H1 (cell line): ENCODE measurements around the gene SEMA6A. TPM values are rescaled to one million over a fixed set of nuclear protein-coding genes. Genes with fewer than 3 reads are reported as not detected.

Source experiments
- CTCF ChIA-PET: fragments of 300-600 bp; sonication (Branson Sonifier 250); formaldehyde crosslinking; loops from one replicate; lab custom pipeline; 2021; ENCODE audit not compliant: partially characterized antibody; lab: Charles Lee
- POLR2A ChIA-PET: fragments of 300-600 bp; sonication (Branson Sonifier 250); formaldehyde crosslinking; loops from one replicate; lab custom pipeline; 2021; ENCODE audit warnings: inconsistent platforms; ENCODE audit not compliant: partially characterized antibody; lab: Charles Lee
- DNase-seq, 2 experiments: peaks; one replicate each; pipeline versions ENCODE4 v3.0.0 to v3.0.0-alpha.2; 2010 to 2022; ENCODE audit warnings: low spot score in 2 of 2, low read depth in 1 of 2, mixed read lengths in 1 of 2
- FAIRE-seq: peaks from 2 replicates; lab custom pipeline; 2011; peaks lifted over from hg19 to GRCh38; lab: Jason Lieb, UNC
- H2AFZ ChIP-seq: 2 replicates; pipeline ENCODE4 v1.8.1; 2012; ENCODE audit warnings: low read length, inconsistent platforms
- H2AK5ac ChIP-seq: 2 replicates; pipeline ENCODE4 v1.6.1; 2013; ENCODE audit warnings: low read depth, low read length
- H2BK120ac ChIP-seq: replicated peaks from 2 replicates; pipeline ENCODE3; 2013; ENCODE audit warnings: low read depth, low read length, inconsistent platforms
- H2BK12ac ChIP-seq: 2 replicates; pipeline ENCODE4 v1.6.1; 2013; ENCODE audit warnings: low read depth, low read length
- H2BK15ac ChIP-seq: 2 replicates; pipeline ENCODE4 v1.6.1; 2013; ENCODE audit warnings: low read length
- H2BK20ac ChIP-seq: 2 replicates; pipeline ENCODE4 v1.6.1; 2013; ENCODE audit warnings: low read length
- H2BK5ac ChIP-seq: 2 replicates; pipeline ENCODE4 v1.6.1; 2013; ENCODE audit warnings: low read depth, low read length
- H3K14ac ChIP-seq: 2 replicates; pipeline ENCODE4 v1.6.1; 2013; ENCODE audit warnings: inconsistent platforms; ENCODE audit not compliant: insufficient read length
- H3K18ac ChIP-seq: 2 replicates; pipeline ENCODE4 v1.6.1; 2013; ENCODE audit warnings: low read length; ENCODE audit errors: extremely low read depth
- H3K23ac ChIP-seq: 2 replicates; pipeline ENCODE4 v1.6.1; 2013; ENCODE audit warnings: inconsistent platforms; ENCODE audit not compliant: insufficient read length
- H3K23me2 ChIP-seq: 2 replicates; pipeline ENCODE4 v1.6.1; 2013; ENCODE audit warnings: low read depth, low read length
- H3K27ac ChIP-seq: 2 replicates; pipeline ENCODE4 v1.6.1; 2011; ENCODE audit warnings: low read depth, low read length, inconsistent platforms
- H3K27me3 ChIP-seq, 4 experiments: replicated peaks in 1 of 4; 1 replicate in 1 of 4; 2 replicates in 3 of 4; pipeline versions ENCODE4 v1.6.1 to v1.8.1; 2011 to 2013; ENCODE audit warnings: low read length in 3 of 4, mild to moderate bottlenecking in 3 of 4, inconsistent platforms in 2 of 4, mixed read lengths in 2 of 4, moderate library complexity in 1 of 4; ENCODE audit not compliant: control insufficient read depth in 3 of 4, insufficient read depth in 3 of 4; ENCODE audit errors: extremely low read depth in 1 of 4
- H3K36me3 ChIP-seq, 4 experiments: 2 replicates each; pipeline versions ENCODE4 v1.6.1 to v1.8.1; 2011 to 2013; ENCODE audit warnings: mild to moderate bottlenecking in 4 of 4, low read length in 3 of 4, moderate library complexity in 2 of 4, control low read depth in 1 of 4, inconsistent platforms in 1 of 4; ENCODE audit not compliant: insufficient read depth in 4 of 4, control insufficient read depth in 2 of 4
- H3K4ac ChIP-seq: replicated peaks from 2 replicates; pipeline ENCODE3; 2013; ENCODE audit warnings: low read length, low read depth, mixed read lengths, inconsistent platforms; ENCODE audit not compliant: insufficient read length
- H3K4me1 ChIP-seq, 4 experiments: replicated peaks in 1 of 4; 1 replicate in 1 of 4; 2 replicates in 3 of 4; pipeline versions ENCODE4 v1.6.1 to v1.8.1; 2011 to 2013; ENCODE audit warnings: low read length in 3 of 4, inconsistent platforms in 2 of 4, mixed read lengths in 1 of 4; ENCODE audit not compliant: insufficient read depth in 4 of 4, control insufficient read depth in 3 of 4
- H3K4me2 ChIP-seq, 2 experiments: 2 replicates each; pipeline versions ENCODE4 v1.6.1 to v1.8.1; 2011 to 2013; ENCODE audit warnings: low read depth in 2 of 2, low read length in 2 of 2, control low read depth in 1 of 2, inconsistent platforms in 1 of 2, mild to moderate bottlenecking in 1 of 2; ENCODE audit not compliant: insufficient read depth in 1 of 2
- H3K4me3 ChIP-seq, 4 experiments: fragments of 200-600, 300-600 bp in 1 of 4; sonication (generic), shearing (Covaris generic), sonication (Bioruptor Twin) in 1 of 4; 2 replicates each; pipeline versions ENCODE4 v1.5.1 to v1.8.1; 2011 to 2016; ENCODE audit warnings: low read length in 4 of 4, low read depth in 3 of 4, control low read depth in 2 of 4, inconsistent platforms in 2 of 4, mild to moderate bottlenecking in 2 of 4, mixed read lengths in 1 of 4, moderate library complexity in 1 of 4; ENCODE audit not compliant: insufficient read depth in 2 of 4; ENCODE audit errors: extremely low read depth in 1 of 4
- H3K56ac ChIP-seq: replicated peaks from 2 replicates; pipeline ENCODE3; 2013; ENCODE audit warnings: low read depth, mild to moderate bottlenecking, mixed read lengths, low read length, inconsistent platforms; ENCODE audit not compliant: insufficient read length
- H3K79me1 ChIP-seq: 2 replicates; pipeline ENCODE4 v1.6.1; 2013; ENCODE audit warnings: low read depth, low read length, control low read depth
- H3K79me2 ChIP-seq, 2 experiments: 2 replicates each; pipeline versions ENCODE4 v1.6.1 to v1.8.1; 2012 to 2013; ENCODE audit warnings: low read length in 2 of 2, mild to moderate bottlenecking in 2 of 2, inconsistent platforms in 1 of 2; ENCODE audit not compliant: insufficient read depth in 2 of 2, control insufficient read depth in 1 of 2
- H3K9ac ChIP-seq, 4 experiments: replicated peaks in 1 of 4; 1 replicate in 1 of 4; 2 replicates in 3 of 4; pipeline versions ENCODE4 v1.6.1 to v1.8.1; 2011 to 2013; ENCODE audit warnings: low read depth in 3 of 4, low read length in 3 of 4, control low read depth in 2 of 4, mild to moderate bottlenecking in 2 of 4, moderate library complexity in 2 of 4, inconsistent platforms in 1 of 4; ENCODE audit errors: extremely low read depth in 1 of 4
- H3K9me3 ChIP-seq, 2 experiments: 2 replicates each; pipeline versions ENCODE4 v1.6.1 to v1.8.1; 2012 to 2013; ENCODE audit warnings: mild to moderate bottlenecking in 2 of 2, moderate library complexity in 2 of 2, control low read depth in 1 of 2, inconsistent platforms in 1 of 2, low read depth in 1 of 2, low read length in 1 of 2, mixed read lengths in 1 of 2; ENCODE audit not compliant: insufficient read depth in 2 of 2
- H4K20me1 ChIP-seq, 2 experiments: replicated peaks in 1 of 2; 2 replicates each; pipeline versions ENCODE3 to v1.8.1; 2011 to 2013; ENCODE audit warnings: inconsistent platforms in 2 of 2, low read length in 2 of 2, mild to moderate bottlenecking in 1 of 2; ENCODE audit not compliant: insufficient read depth in 2 of 2, control insufficient read depth in 1 of 2
- H4K5ac ChIP-seq: 2 replicates; pipeline ENCODE4 v1.6.1; 2013; ENCODE audit warnings: low read length, low read depth, mixed read lengths, inconsistent platforms; ENCODE audit not compliant: insufficient read length
- H4K8ac ChIP-seq: 2 replicates; pipeline ENCODE4 v1.8.0; 2013; ENCODE audit warnings: mild to moderate bottlenecking, moderate library complexity, low read length, inconsistent platforms; ENCODE audit not compliant: insufficient read depth; ENCODE audit errors: extremely low read depth
- H4K91ac ChIP-seq: replicated peaks from 2 replicates; pipeline ENCODE3; 2013; ENCODE audit warnings: low read length, mixed read lengths, inconsistent platforms; ENCODE audit not compliant: insufficient read length
- CEBPB ChIP-seq: IDR thresholded peaks from 2 replicates; pipeline ENCODE4 v1.6.1; 2012; ENCODE audit warnings: low read depth, low read length
- EP300 ChIP-seq, 2 experiments: IDR thresholded peaks; 1 replicate in 1 of 2; 2 replicates in 1 of 2; pipeline ENCODE4 v1.6.1; 2011 to 2012; ENCODE audit warnings: low read depth in 2 of 2, low read length in 2 of 2, mild to moderate bottlenecking in 2 of 2, borderline replicate concordance in 1 of 2, inconsistent platforms in 1 of 2, moderate library complexity in 1 of 2
- EZH2 ChIP-seq: fragments of 200-600 bp; sonication (generic); IDR thresholded peaks from 2 replicates; pipeline ENCODE4 v1.7.1; 2012; ENCODE audit warnings: low read depth, mild to moderate bottlenecking, moderate library complexity, low read length, inconsistent platforms; ENCODE audit not compliant: severe bottlenecking
- FOSL1 ChIP-seq: IDR thresholded peaks from 2 replicates; pipeline ENCODE4 v1.6.1; 2011; ENCODE audit warnings: mild to moderate bottlenecking, low read depth, low read length, moderate library complexity; ENCODE audit not compliant: insufficient read depth
- KDM4A ChIP-seq: IDR thresholded peaks from one replicate; pipeline ENCODE4 v1.7.1; 2012; ENCODE audit warnings: low read depth, mild to moderate bottlenecking, moderate library complexity, low read length, inconsistent platforms; ENCODE audit not compliant: severe bottlenecking
- MAX ChIP-seq: IDR thresholded peaks from 2 replicates; pipeline ENCODE4 v1.6.1; 2012; ENCODE audit warnings: inconsistent platforms
- POLR2A ChIP-seq, 2 experiments: IDR thresholded peaks; 1 replicate in 1 of 2; 2 replicates in 1 of 2; pipeline ENCODE4 v1.6.1; 2011; ENCODE audit warnings: low read depth in 2 of 2, low read length in 2 of 2, mild to moderate bottlenecking in 2 of 2; ENCODE audit errors: control extremely low read depth in 1 of 2
- SP2 ChIP-seq: IDR thresholded peaks from 2 replicates; pipeline ENCODE4 v1.6.1; 2012; ENCODE audit warnings: mild to moderate bottlenecking, low read length, inconsistent platforms
- SRF ChIP-seq: IDR thresholded peaks from 2 replicates; pipeline ENCODE4 v1.6.1; 2011; ENCODE audit warnings: mild to moderate bottlenecking, low read depth, low read length, moderate library complexity
- TBP ChIP-seq: IDR thresholded peaks from 2 replicates; pipeline ENCODE4 v1.6.1; 2011; ENCODE audit warnings: low read depth, low read length, improper control_type of control experiment
- USF2 ChIP-seq: IDR thresholded peaks from 2 replicates; pipeline ENCODE4 v1.6.1; 2011; ENCODE audit warnings: low read length, improper control_type of control experiment
- YY1 ChIP-seq: IDR thresholded peaks from 2 replicates; pipeline ENCODE4 v1.6.1; 2011; ENCODE audit warnings: low read depth, mild to moderate bottlenecking, low read length
- WGBS, 2 experiments: shearing (Covaris generic) in 1 of 2; methylation state at CpG; one replicate each; pipeline versions ENCODE4 v1.1.6 to v1.1.7; 2013 to 2015; ENCODE audit warnings: low lambda C conversion rate in 2 of 2, mixed read lengths in 2 of 2, inconsistent platforms in 1 of 2, low coverage in 1 of 2, missing lambda C conversion rate in 1 of 2; ENCODE audit not compliant: insufficient replicate concordance in 2 of 2, insufficient coverage in 1 of 2, insufficient read length in 1 of 2; ENCODE audit errors: extremely low coverage in 1 of 2, missing lambda C conversion rate in 1 of 2; 5-methylcytosine and 5-hydroxymethylcytosine counted together
- polyA plus RNA-seq, 7 experiments: library from polyadenylated mRNA; depleted of rRNA in 3 of 7; stranded (reverse) in 5 of 7; unstranded in 2 of 7; fragments of >200 nt in 5 of 7; fragments of 200-250 nt in 2 of 7; gene quantifications; 1 replicate in 5 of 7; 2 replicates in 1 of 7; 4 replicates in 1 of 7; pipeline versions ENCODE4 v1.2.1 to v1.2.3, GENCODE V29; 2011 to 2013; ENCODE audit warnings: missing spikeins in 2 of 7, mixed read lengths in 2 of 7
- total RNA-seq: library from RNA; stranded (reverse); fragmentation: NEBNext Ultra II Directional; extraction: Animal tissue kit (Norgen Biotek cat#: 25700); gene quantifications from 2 replicates; pipeline ENCODE4 v1.2.1, GENCODE V29; 2021
- TF ChIP-seq, protein P1 (sequence below): IDR thresholded peaks from 2 replicates; pipeline ENCODE4 v1.6.1; 2011; ENCODE audit warnings: low read depth, mild to moderate bottlenecking, low read length; ENCODE audit not compliant: insufficient read depth

SEMA6A gene
- total and polyA plus RNA-seq, 2 of the 8 experiments (the other 6 are each of a cell fraction or from before 2014, with no cell fraction given), result 78.3 to 277 TPM

- Histone ChIP-seq H4K5ac (no peak overlapping the region), H3K56ac (no peak overlapping the region), H4K91ac (no peak overlapping the region), H2AFZ (no peak overlapping the region), H3K4me1 (peaks cover 0 to 7% (median 3%) of the 10 kb centered on the region in 4 experiments; a peak in 3 of 7 replicates)
- CTCF ChIA-PET, result interaction anchor here (0.7 kb wide), 1 partner anchor 145 kb away, joined by 3 read pairs; no protein-coding TSS in a partner anchor
- WGBS, 2 experiments, result 94 to 100% methylated on average over 1 of the region's 1 CpG
- no peak for TF ChIP-seq POLR2A (IDR thresholded peaks at IDR 0.05; ENCODE audit: control extremely low read depth in 1 of 2, low read depth in 2 of 2, low read length in 2 of 2)
- TF ChIP-seq MAX, result no peak
- no peak for TF ChIP-seq FOSL1
- TF ChIP-seq SRF, result no peak
- TF ChIP-seq USF2, result no peak
- TF ChIP-seq KDM4A, result no peak
- TF ChIP-seq EZH2, result no peak
- TF ChIP-seq EP300 (IDR thresholded peaks at IDR 0.05; ENCODE audit: borderline replicate concordance in 1 of 2, low read depth in 2 of 2, low read length in 2 of 2), result no peak
- no peak for TF ChIP-seq CEBPB
- TF ChIP-seq TBP, result no peak
- TF ChIP-seq, protein P1, sequence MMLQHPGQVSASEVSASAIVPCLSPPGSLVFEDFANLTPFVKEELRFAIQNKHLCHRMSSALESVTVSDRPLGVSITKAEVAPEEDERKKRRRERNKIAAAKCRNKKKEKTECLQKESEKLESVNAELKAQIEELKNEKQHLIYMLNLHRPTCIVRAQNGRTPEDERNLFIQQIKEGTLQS, result no peak
- no peak for TF ChIP-seq YY1
- TF ChIP-seq SP2, result no peak
- TF ChIP-seq, all 59 proteins: peak for 0
- H3K4me2 ChIP-seq, result no peak overlapping the region
- no peaks in the 10 kb centered on the region for H3K79me2 ChIP-seq
- no peak overlapping the region for H2BK5ac ChIP-seq
- H2BK120ac ChIP-seq, result no peak overlapping the region
- no peak overlapping the region for H2BK20ac ChIP-seq
- H3K23ac ChIP-seq, result no peak overlapping the region
- POLR2A ChIA-PET, result no interaction called here
- H4K20me1 ChIP-seq, result no peaks in the 10 kb centered on the region
- no peaks in the 10 kb centered on the region for H3K36me3 ChIP-seq
- no peak overlapping the region for H2AK5ac ChIP-seq
- no peak overlapping the region for H4K8ac ChIP-seq
- H2BK15ac ChIP-seq, result no peak overlapping the region
- no peak for DNase-seq
- H3K79me1 ChIP-seq, result no peaks in the 10 kb centered on the region; the same call in 1 of the 2 replicates
- no peak overlapping the region for H2BK12ac ChIP-seq
- no peaks in the 10 kb centered on the region for H3K9me3 ChIP-seq
- no peak overlapping the region for H3K27ac ChIP-seq
- no peak for FAIRE-seq
- H3K9ac ChIP-seq, result no peak overlapping the region
- no peaks in the 10 kb centered on the region for H3K23me2 ChIP-seq
- H3K4me3 ChIP-seq, result no peak overlapping the region
- no peak overlapping the region for H3K18ac ChIP-seq
- no peak overlapping the region for H3K14ac ChIP-seq
- H3K4ac ChIP-seq, result no peak overlapping the region
- H3K27me3 ChIP-seq, result no peaks in the 10 kb centered on the region; a peak in 2 of 7 replicates
These were observed 7.3 kb upstream of the SEMA6A start for GRCh38 chr5:116581910-116582309.
